DOHH2 (cell line): ENCODE data around the gene SLC66A1.

Source experiments
- CTCF ChIP-seq: fragments of 200-600 bp; sonication (generic); IDR thresholded peaks from one replicate; pipeline ENCODE4 v1.5.1; 2014; ENCODE audit warnings: antibody characterized with exemption, mild to moderate bottlenecking, low read depth, low read length; ENCODE audit not compliant: poor library complexity, severe bottlenecking
- EZH2phosphoT487 ChIP-seq: fragments of 200-600 bp; sonication (generic); IDR thresholded peaks from 2 replicates; pipeline ENCODE4 v1.6.1; 2017; ENCODE audit warnings: borderline replicate concordance, mild to moderate bottlenecking, antibody characterized with exemption, low read length, moderate library complexity, mixed read lengths

- TF ChIP-seq CTCF (no peak), EZH2phosphoT487 (no peak)
Measured at GRCh38 chr1:19311503-19311930, 609 bp upstream of the SLC66A1 start.
